ENCODE measurements around the gene KCNH2. TPM values are rescaled to one million over a fixed set of nuclear protein-coding genes. Genes with fewer than 3 reads are reported as not detected.

Gene KCNH2
- total and polyA plus RNA-seq, 10 of the 15 experiments (the other 5 are each of a cell fraction or from before 2014, with no cell fraction given): 0.04 to 0.24 (median 0.17) TPM; not detected in 6

DNA sequence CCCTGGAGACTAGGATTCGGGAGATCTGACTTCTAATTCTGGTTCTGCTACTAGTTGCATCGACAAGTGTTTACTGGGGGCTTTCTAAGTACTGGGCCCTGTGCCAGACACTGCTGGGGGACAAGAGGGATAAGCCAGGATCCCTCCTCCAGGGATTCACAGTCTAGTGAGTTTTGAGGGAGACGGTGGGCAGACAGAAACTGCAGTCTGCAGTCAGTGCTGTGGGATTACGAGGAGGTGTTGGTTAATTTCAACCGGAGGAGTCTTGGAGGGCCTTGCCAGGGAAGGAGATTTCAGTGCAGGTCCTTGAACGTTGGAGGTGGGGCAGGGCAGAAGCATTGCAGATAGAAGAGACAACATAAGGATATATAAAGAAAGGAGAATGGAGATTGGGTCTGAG is 3.5 kb upstream of the KCNH2 start (continued):
- TF ChIP-seq CREM (IDR thresholded peaks at IDR 0.05; ENCODE audit: low read depth): no peak

DNA sequence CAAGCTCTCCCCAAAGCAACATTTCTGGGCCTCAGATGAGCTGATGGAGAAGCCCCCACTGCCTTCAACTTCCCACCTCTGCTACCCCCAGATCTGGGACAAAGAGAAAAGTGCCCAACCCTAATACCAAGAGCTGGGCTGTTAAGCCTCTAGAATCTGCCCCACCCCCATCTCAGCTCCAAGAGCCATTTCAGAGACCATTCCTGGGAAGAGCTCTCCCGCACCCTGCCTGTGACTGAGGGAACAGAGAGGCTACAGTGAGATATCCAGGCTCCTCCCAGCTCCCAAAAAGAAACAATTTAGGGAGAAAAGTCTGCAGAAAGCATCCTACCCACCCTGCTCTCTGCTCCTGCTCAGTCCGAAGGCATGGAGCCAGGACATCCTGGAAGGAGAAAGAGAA is 2.5 kb upstream of the KCNH2 start:
- TF ChIP-seq BCL11A (IDR thresholded peaks at IDR 0.05; ENCODE audit: low read depth, low read length): no peak
- no peak for TF ChIP-seq NFIC (IDR thresholded peaks at IDR 0.05; ENCODE audit: low read depth, low read length)
- TF ChIP-seq POU2F2 (IDR thresholded peaks at IDR 0.05; ENCODE audit: borderline replicate concordance, low read depth, low read length): no peak
- TF ChIP-seq, protein P1, sequence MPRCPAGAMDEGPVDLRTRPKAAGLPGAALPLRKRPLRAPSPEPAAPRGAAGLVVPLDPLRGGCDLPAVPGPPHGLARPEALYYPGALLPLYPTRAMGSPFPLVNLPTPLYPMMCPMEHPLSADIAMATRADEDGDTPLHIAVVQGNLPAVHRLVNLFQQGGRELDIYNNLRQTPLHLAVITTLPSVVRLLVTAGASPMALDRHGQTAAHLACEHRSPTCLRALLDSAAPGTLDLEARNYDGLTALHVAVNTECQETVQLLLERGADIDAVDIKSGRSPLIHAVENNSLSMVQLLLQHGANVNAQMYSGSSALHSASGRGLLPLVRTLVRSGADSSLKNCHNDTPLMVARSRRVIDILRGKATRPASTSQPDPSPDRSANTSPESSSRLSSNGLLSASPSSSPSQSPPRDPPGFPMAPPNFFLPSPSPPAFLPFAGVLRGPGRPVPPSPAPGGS (IDR thresholded peaks at IDR 0.05; ENCODE audit: borderline replicate concordance, insufficient read depth, low read depth, low read length, poor library complexity, severe bottlenecking): no peak
- TF ChIP-seq CBX3 (IDR thresholded peaks at IDR 0.05; ENCODE audit: borderline replicate concordance, low read depth): no peak
- TF ChIP-seq IKZF2 (IDR thresholded peaks at IDR 0.05): no peak
- TF ChIP-seq, protein P2, sequence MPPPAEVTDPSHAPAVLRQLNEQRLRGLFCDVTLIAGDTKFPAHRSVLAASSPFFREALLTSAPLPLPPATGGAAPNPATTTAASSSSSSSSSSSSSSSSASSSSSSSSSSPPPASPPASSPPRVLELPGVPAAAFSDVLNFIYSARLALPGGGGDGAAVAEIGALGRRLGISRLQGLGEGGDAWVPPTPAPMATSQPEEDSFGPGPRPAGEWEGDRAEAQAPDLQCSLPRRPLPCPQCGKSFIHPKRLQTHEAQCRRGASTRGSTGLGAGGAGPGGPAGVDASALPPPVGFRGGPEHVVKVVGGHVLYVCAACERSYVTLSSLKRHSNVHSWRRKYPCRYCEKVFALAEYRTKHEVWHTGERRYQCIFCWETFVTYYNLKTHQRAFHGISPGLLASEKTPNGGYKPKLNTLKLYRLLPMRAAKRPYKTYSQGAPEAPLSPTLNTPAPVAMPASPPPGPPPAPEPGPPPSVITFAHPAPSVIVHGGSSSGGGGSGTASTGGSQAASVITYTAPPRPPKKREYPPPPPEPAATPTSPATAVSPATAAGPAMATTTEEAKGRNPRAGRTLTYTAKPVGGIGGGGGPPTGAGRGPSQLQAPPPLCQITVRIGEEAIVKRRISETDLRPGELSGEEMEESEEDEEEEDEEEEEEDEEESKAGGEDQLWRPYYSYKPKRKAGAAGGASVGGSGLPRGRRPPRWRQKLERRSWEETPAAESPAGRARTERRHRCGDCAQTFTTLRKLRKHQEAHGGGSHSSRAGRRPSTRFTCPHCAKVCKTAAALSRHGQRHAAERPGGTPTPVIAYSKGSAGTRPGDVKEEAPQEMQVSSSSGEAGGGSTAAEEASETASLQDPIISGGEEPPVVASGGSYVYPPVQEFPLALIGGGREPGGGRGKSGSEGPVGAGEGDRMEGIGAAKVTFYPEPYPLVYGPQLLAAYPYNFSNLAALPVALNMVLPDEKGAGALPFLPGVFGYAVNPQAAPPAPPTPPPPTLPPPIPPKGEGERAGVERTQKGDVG (CRISPR knock-in tag; IDR thresholded peaks at IDR 0.05): no peak
- TF ChIP-seq EGR1 (IDR thresholded peaks at IDR 0.05; ENCODE audit: borderline replicate concordance in 1 of 2, low read depth in 2 of 2, low read length in 2 of 2): no peak
- TF ChIP-seq PML (IDR thresholded peaks at IDR 0.05; ENCODE audit: low read length): no peak
- Histone ChIP-seq H3K79me2 (ENCODE audit: control insufficient read depth, insufficient read depth, low read length) (no peaks in the 10 kb centered on the region), H4K20me1 (ENCODE audit: control insufficient read depth, insufficient read depth) (no peaks in the 10 kb centered on the region), H3K36me3 (ENCODE audit: control insufficient read depth in 2 of 2, insufficient read depth in 2 of 2, low read length in 1 of 2) (no peaks in the 10 kb centered on the region), H3K4me2 (ENCODE audit: control insufficient read depth, insufficient read depth) (no peak overlapping the region), H3K9ac (ENCODE audit: control insufficient read depth, insufficient read depth, low read length) (no peak overlapping the region), H3K27ac (ENCODE audit: control insufficient read depth, insufficient read depth) (no peak overlapping the region), H3K4me3 (no peak overlapping the region), H3K4me1 (ENCODE audit: control insufficient read depth, insufficient read depth, low read length) (no peaks in the 10 kb centered on the region), H2AFZ (ENCODE audit: control insufficient read depth, low read depth, low read length) (no peak overlapping the region), H3K9me3 (replicated peaks; ENCODE audit: control insufficient read depth, insufficient read depth, low read length) (no peaks in the 10 kb centered on the region), H3K27me3 (replicated peaks in 1 of 2; ENCODE audit: control insufficient read depth in 2 of 2, insufficient read depth in 2 of 2, low read length in 1 of 2) (peaks cover 7 to 9% of the 10 kb centered on the region in 2 experiments)
- intact Hi-C loops (cut with micrococcal nuclease; ENCODE audit: unreplicated experiment) (loop anchor here (5.0 kb wide), 1 partner anchor 533 kb away; no protein-coding TSS in a partner anchor), in situ Hi-C loops (cut with MboI) (no loop called here)
- FAIRE-seq (no peak), ATAC-seq (no peak), DNase-seq (ENCODE audit: low read depth, low spot score) (no peak)
- POLR2A ChIA-PET: no interaction called here
- 33% methylated on average over 2 of the region's 2 CpGs for WGBS (ENCODE audit: insufficient coverage, insufficient replicate concordance, low lambda C conversion rate, missing lambda C conversion rate)
- RAD21 ChIA-PET (ENCODE audit: unreplicated experiment): interaction anchor here (0.8 kb wide), 1 partner anchor 18 kb away, joined by 3 read pairs; no protein-coding TSS in a partner anchor
- CTCF ChIA-PET: interaction anchor here (0.6 to 2.4 kb wide), 3 partner anchors 18 to 84 kb away, joined by 3 to 7 read pairs (median 3); no protein-coding TSS in a partner anchor
- SMC1A ChIA-PET (ENCODE audit: uncharacterized antibody, unreplicated experiment): interaction anchor here (0.9 kb wide), 1 partner anchor 15 kb away, joined by 3 read pairs; no protein-coding TSS in a partner anchor
- no TSS peak for BruUV-seq (replicated peaks)
